Purkinje cell (primary cell): Measurements from ENCODE around the gene SLC1A6. TPM values are rescaled to one million over a fixed set of nuclear protein-coding genes. Genes with fewer than 3 reads are reported as not detected.

Experiments
- polyA plus RNA-seq: library from polyadenylated mRNA; unstranded; fragments of >200 nt; fragmentation: Nextera tagmentation; gene quantifications from 2 replicates; pipeline ENCODE4 v1.2.1, GENCODE V29; 2014

Gene SLC1A6
- 292 and 494 TPM in 2 replicates for polyA plus RNA-seq

GRCh38 chr19:14979476-14980255, at the start of gene SLC1A6:
TSS of gene SLC1A6 (minus strand) at chr19:14979864. CDS start at chr19:14972910, 6,954 bp downstream.

GRCh38 chr19:14941189-14941588, 38.5 kb downstream of the SLC1A6 start, which contains the start of gene OR7C2:
TSS of gene OR7C2 (plus strand) at chr19:14941489. CDS start at chr19:14941489, 0 bp downstream.

Other genes starting within 250 kb of the SLC1A6 start
- not detected in 2 replicates for gene ADGRE2, start 201.3 kb downstream of the SLC1A6 start, polyA plus RNA-seq
- gene OR7A5, start 144.7 kb downstream of the SLC1A6 start, polyA plus RNA-seq, result not detected in 2 replicates
- 0.09 and 0.10 TPM in 2 replicates for gene OR7C1, start 144.7 kb downstream of the SLC1A6 start, polyA plus RNA-seq
- gene OR7A10, start 130.9 kb downstream of the SLC1A6 start, polyA plus RNA-seq, result not detected in 2 replicates
- not detected in 2 replicates for gene OR7A17, start 93.7 kb downstream of the SLC1A6 start, polyA plus RNA-seq
- not detected in 2 replicates for gene OR7C2, start 38.4 kb downstream of the SLC1A6 start, polyA plus RNA-seq
- gene CASP14, start 69.6 kb upstream of the SLC1A6 start, polyA plus RNA-seq, result not detected in 2 replicates
- gene OR1I1, start 102.3 kb upstream of the SLC1A6 start, polyA plus RNA-seq, result not detected in 2 replicates
- not detected in 2 replicates for gene SYDE1, start 127.5 kb upstream of the SLC1A6 start, polyA plus RNA-seq
- 0.41 and 0.54 TPM in 2 replicates for gene NOTCH3, start 221.1 kb upstream of the SLC1A6 start, polyA plus RNA-seq